B cell (primary cell): ENCODE data around the gene TAX1BP1. TPM values are rescaled to one million over a fixed set of nuclear protein-coding genes. Genes with fewer than 3 reads are reported as not detected.

Experiments used
- ATAC-seq: fragments of 200-7000 bp; cut with Tn5 transposase; one replicate; pipeline ENCODE4 v1.10.0; 2021; ENCODE audit warnings: low read depth, mild to moderate bottlenecking, moderate number of reproducible peaks, moderate library complexity
- CTCF ChIA-PET: fragments of 350-600 bp; sonication (Branson Sonifier 250); formaldehyde crosslinking; loops from one replicate; lab custom pipeline; 2021; ENCODE audit warnings: antibody characterized with exemption, inconsistent platforms; lab: Charles Lee
- POLR2A ChIA-PET: fragments of 350-600 bp; sonication (Branson Sonifier 250); formaldehyde crosslinking; loops from one replicate; lab custom pipeline; 2021; ENCODE audit warnings: antibody characterized with exemption; lab: Charles Lee
- DNase-seq: peaks from one replicate; pipeline ENCODE4 v3.0.0; 2013
- H2AFZ ChIP-seq: 2 replicates; pipeline ENCODE4 v1.6.1; 2012; ENCODE audit warnings: mild to moderate bottlenecking, low read depth, low read length; ENCODE audit not compliant: insufficient read depth, poor library complexity, severe bottlenecking
- H3K27ac ChIP-seq, 2 donors: 1 replicate in 1 of 2; 2 replicates in 1 of 2; pipeline ENCODE4 v1.5.1; 2012 to 2013; ENCODE audit warnings: low read length in 2 of 2, mild to moderate bottlenecking in 2 of 2, moderate library complexity in 1 of 2
- H3K27me3 ChIP-seq, 4 experiments: fragments of 200-600 bp in 1 of 4; sonication (generic) in 1 of 4; replicated peaks in 1 of 4; 1 replicate in 2 of 4; 2 replicates in 2 of 4; pipeline versions ENCODE4 v1.6.1 to v1.7.0; 2013 to 2016; ENCODE audit warnings: low read length in 3 of 4, mild to moderate bottlenecking in 2 of 4, mixed read lengths in 1 of 4, moderate library complexity in 1 of 4; ENCODE audit not compliant: insufficient read depth in 4 of 4, control insufficient read depth in 3 of 4; ENCODE audit errors: control extremely low read depth in 1 of 4
- H3K36me3 ChIP-seq, 2 experiments: replicated peaks in 1 of 2; 1 replicate in 1 of 2; 2 replicates in 1 of 2; pipeline versions ENCODE4 v1.6.1 to v1.7.1; 2013; ENCODE audit warnings: low read length in 1 of 2; ENCODE audit not compliant: insufficient read depth in 2 of 2, control insufficient read depth in 1 of 2; ENCODE audit errors: control extremely low read depth in 1 of 2, extremely low read depth in 1 of 2
- H3K4me1 ChIP-seq, 2 donors: fragments of 200-600 bp in 1 of 2; sonication (generic) in 1 of 2; 1 replicate in 1 of 2; 2 replicates in 1 of 2; pipeline versions ENCODE4 v1.5.1 to v1.6.1; 2013 to 2017; ENCODE audit warnings: low read length in 2 of 2; ENCODE audit not compliant: control insufficient read depth in 2 of 2, insufficient read depth in 2 of 2
- H3K4me2 ChIP-seq: replicated peaks from 2 replicates; pipeline ENCODE3; 2012; ENCODE audit warnings: mild to moderate bottlenecking, low read depth, low read length; ENCODE audit not compliant: poor library complexity, severe bottlenecking
- H3K4me3 ChIP-seq, 5 experiments: fragments of 200-600 bp in 1 of 5; sonication (generic) in 1 of 5; 1 replicate in 3 of 5; 2 replicates in 2 of 5; pipeline versions ENCODE4 v1.5.1 to v1.7.0; 2011 to 2016; ENCODE audit warnings: low read length in 4 of 5, mild to moderate bottlenecking in 4 of 5, low read depth in 2 of 5, control low read depth in 1 of 5, moderate library complexity in 1 of 5; ENCODE audit not compliant: insufficient read depth in 1 of 5; ENCODE audit errors: control extremely low read depth in 1 of 5, extremely low read depth in 1 of 5
- H3K79me2 ChIP-seq: fragments of 200-600 bp; sonication (generic); one replicate; pipeline ENCODE4 v1.6.0; 2016; ENCODE audit warnings: low read length; ENCODE audit not compliant: control insufficient read depth, insufficient read depth
- H3K9ac ChIP-seq: fragments of 200-600 bp; sonication (generic); 2 replicates; pipeline ENCODE4 v1.6.1; 2017; ENCODE audit warnings: mild to moderate bottlenecking, low read length, moderate library complexity
- H3K9me3 ChIP-seq, 3 donors: one replicate each; pipeline versions ENCODE4 v1.6.1 to v1.7.1; 2013; ENCODE audit warnings: low read length in 2 of 3; ENCODE audit not compliant: control insufficient read depth in 2 of 3, insufficient read depth in 1 of 3; ENCODE audit errors: control extremely low read depth in 1 of 3
- H4K20me1 ChIP-seq: 2 replicates; pipeline ENCODE4 v1.6.0; 2012; ENCODE audit warnings: mild to moderate bottlenecking, low read length; ENCODE audit not compliant: insufficient read depth, control insufficient read depth, poor library complexity, severe bottlenecking
- H3K27ac Mint-ChIP-seq: one replicate; pipeline ENCODE4 v1.8.0; 2021; ENCODE audit warnings: mixed read lengths
- H3K27me3 Mint-ChIP-seq: one replicate; pipeline ENCODE4 v1.8.0; 2021; ENCODE audit warnings: mixed read lengths
- H3K4me1 Mint-ChIP-seq: one replicate; pipeline ENCODE4 v1.8.0; 2021; ENCODE audit warnings: mixed read lengths
- H3K4me3 Mint-ChIP-seq: one replicate; pipeline ENCODE4 v1.8.0; 2021; ENCODE audit warnings: mixed read lengths
- H3K9me3 Mint-ChIP-seq: one replicate; pipeline ENCODE4 v1.8.0; 2022; ENCODE audit warnings: mixed read lengths; ENCODE audit not compliant: insufficient read depth
- EZH2 ChIP-seq: IDR thresholded peaks from 2 replicates; pipeline ENCODE4 v1.6.1; 2012; ENCODE audit warnings: borderline replicate concordance, low read depth, mild to moderate bottlenecking, moderate library complexity, low read length; ENCODE audit not compliant: insufficient read depth, poor library complexity, severe bottlenecking
- WGBS: methylation state at CpG from one replicate; pipeline ENCODE4 v1.1.5; 2013; ENCODE audit warnings: missing lambda C conversion rate; ENCODE audit not compliant: insufficient coverage; 5-methylcytosine and 5-hydroxymethylcytosine counted together
- intact Hi-C: fragments of 100-400 bp; cut with micrococcal nuclease; formaldehyde crosslinking; loops from one replicate; pipeline ENCODE4 v1.10.0; 2022
- polyA plus RNA-seq: library from polyadenylated mRNA; depleted of rRNA; stranded (reverse); fragments of >200 nt; gene quantifications from 2 replicates; pipeline ENCODE4 v1.2.3, GENCODE V29; 2012
- total RNA-seq, 2 donors: library from RNA; stranded (reverse); fragments of 120-200 nt in 1 of 2; gene quantifications; 1 replicate in 1 of 2; 2 replicates in 1 of 2; pipeline versions ENCODE4 v1.2.3 to v1.2.4, GENCODE V29; 2013 to 2022
- TF ChIP-seq, protein P1 (sequence below): fragments of 200-600 bp; IDR thresholded peaks from one replicate; pipeline ENCODE4 v1.8.0; 2022; ENCODE audit warnings: antibody characterized with exemption, mild to moderate bottlenecking

The TAX1BP1 gene
- total and polyA plus RNA-seq, 2 donors (not counting 1 experiment from before 2014, with no cell fraction given), result 43.1 to 104 TPM

DNA sequence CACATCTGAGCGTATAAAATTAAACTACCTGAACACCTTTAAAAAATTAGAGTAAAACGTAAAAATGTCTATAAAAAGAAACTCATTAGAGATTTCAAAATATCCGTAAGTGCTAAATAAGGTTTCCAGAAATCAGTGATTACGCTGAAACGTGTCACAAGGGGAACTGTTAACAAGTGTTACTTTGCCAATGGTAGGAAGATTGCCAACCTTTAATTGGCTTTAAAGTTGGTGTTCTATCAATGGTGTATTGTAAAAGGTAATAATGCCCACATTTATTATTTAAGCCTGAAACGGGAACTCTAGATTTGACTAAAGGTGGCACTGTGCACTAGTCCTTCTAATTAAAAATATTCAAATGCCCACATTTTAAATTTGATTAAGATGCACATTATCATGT, 39.5 kb upstream of the TAX1BP1 start:
- CTCF ChIA-PET, result no interaction called here
- POLR2A ChIA-PET, result no interaction called here
- Histone ChIP-seq H3K4me2 (no peak overlapping the region), H3K79me2 (no peaks in the 10 kb centered on the region), H3K27ac (no peak overlapping the region), H3K4me3 (no peak overlapping the region), H3K36me3 (no peaks in the 10 kb centered on the region), H3K27me3 (peaks cover 0 to 5% (median 1%) of the 10 kb centered on the region in 4 experiments), H3K9ac (no peak overlapping the region), H4K20me1 (no peaks in the 10 kb centered on the region), H2AFZ (no peak overlapping the region), H3K9me3 (no peaks in the 10 kb centered on the region), H3K4me1 (peaks cover 14 to 15% of the 10 kb centered on the region in 2 donors)
- DNase-seq (no peak), ATAC-seq (no peak)
- Mint-ChIP-seq H3K27me3 (peaks cover 14% of the 10 kb centered on the region), H3K9me3 (no peaks in the 10 kb centered on the region), H3K4me3 (no peak overlapping the region), H3K4me1 (peaks cover 16% of the 10 kb centered on the region), H3K27ac (no peak overlapping the region)
- TF ChIP-seq, protein P1, sequence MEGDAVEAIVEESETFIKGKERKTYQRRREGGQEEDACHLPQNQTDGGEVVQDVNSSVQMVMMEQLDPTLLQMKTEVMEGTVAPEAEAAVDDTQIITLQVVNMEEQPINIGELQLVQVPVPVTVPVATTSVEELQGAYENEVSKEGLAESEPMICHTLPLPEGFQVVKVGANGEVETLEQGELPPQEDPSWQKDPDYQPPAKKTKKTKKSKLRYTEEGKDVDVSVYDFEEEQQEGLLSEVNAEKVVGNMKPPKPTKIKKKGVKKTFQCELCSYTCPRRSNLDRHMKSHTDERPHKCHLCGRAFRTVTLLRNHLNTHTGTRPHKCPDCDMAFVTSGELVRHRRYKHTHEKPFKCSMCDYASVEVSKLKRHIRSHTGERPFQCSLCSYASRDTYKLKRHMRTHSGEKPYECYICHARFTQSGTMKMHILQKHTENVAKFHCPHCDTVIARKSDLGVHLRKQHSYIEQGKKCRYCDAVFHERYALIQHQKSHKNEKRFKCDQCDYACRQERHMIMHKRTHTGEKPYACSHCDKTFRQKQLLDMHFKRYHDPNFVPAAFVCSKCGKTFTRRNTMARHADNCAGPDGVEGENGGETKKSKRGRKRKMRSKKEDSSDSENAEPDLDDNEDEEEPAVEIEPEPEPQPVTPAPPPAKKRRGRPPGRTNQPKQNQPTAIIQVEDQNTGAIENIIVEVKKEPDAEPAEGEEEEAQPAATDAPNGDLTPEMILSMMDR, result no peak
- WGBS, result 95% methylated on average over 3 of the region's 6 CpGs
- intact Hi-C loops, result no loop called here

DNA sequence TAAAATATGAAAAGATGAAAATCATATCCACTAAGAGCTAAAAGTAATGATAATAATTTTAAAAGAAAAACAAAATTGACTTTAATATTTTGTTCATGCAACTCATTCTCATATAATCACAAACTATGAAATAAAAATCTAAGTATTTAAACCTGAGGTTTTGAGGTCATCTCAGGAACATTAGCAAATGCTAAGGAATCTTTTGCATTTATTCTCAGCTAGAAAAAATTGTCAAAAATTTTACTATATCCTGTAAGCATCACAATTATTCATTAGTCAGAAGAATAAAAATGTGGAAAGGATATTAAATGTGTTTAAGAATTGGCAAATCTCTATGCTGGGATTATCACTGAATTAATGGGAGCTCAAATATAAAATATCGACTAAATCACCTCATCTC, 36.8 kb upstream of the TAX1BP1 start:
- Histone ChIP-seq H4K20me1 (no peaks in the 10 kb centered on the region), H3K4me2 (no peak overlapping the region), H3K4me1 (peaks cover 4 to 6% of the 10 kb centered on the region in 2 donors), H3K9ac (no peak overlapping the region), H3K9me3 (no peaks in the 10 kb centered on the region), H2AFZ (no peak overlapping the region), H3K27me3 (peaks cover 0 to 5% (median 1%) of the 10 kb centered on the region in 4 experiments), H3K36me3 (no peaks in the 10 kb centered on the region), H3K4me3 (no peak overlapping the region), H3K27ac (no peak overlapping the region), H3K79me2 (no peaks in the 10 kb centered on the region)
- Mint-ChIP-seq H3K4me1 (peaks cover 6% of the 10 kb centered on the region), H3K9me3 (no peaks in the 10 kb centered on the region), H3K27me3 (peaks cover 17% of the 10 kb centered on the region), H3K27ac (no peak overlapping the region), H3K4me3 (no peak overlapping the region)
- POLR2A ChIA-PET, result no interaction called here
- TF ChIP-seq, protein P1, result no peak
- TF ChIP-seq EZH2, result no peak
- intact Hi-C loops, result no loop called here
- ATAC-seq, result no peak
- no peak for DNase-seq
- CTCF ChIA-PET, result interaction anchor here (1.1 kb wide), 1 partner anchor 9 kb away, joined by 3 read pairs; no protein-coding TSS in a partner anchor
- WGBS, result no CpG with 5 or more reads among the region's 1 CpG
